ENCODE measurements around the gene SPIN2A. TPM values are rescaled to one million over a fixed set of nuclear protein-coding genes. Genes with fewer than 3 reads are reported as not detected.
"Not testable (repeated sequence)": the region's sequence is repeated elsewhere in the genome, so short reads cannot be mapped to it uniquely, and the experiment has no call there.

SPIN2A gene
- total RNA-seq, 1 donor from 2014 or later: 0.30 TPM

- intact Hi-C loops (cut with DNase I): no loop called here
- DNase-seq (ENCODE audit: low spot score): no peak
Observed at GRCh38 chrX:57104406-57104805, 32.8 kb downstream of the SPIN2A start.

- intact Hi-C loops (cut with DNase I): no loop called here
- no peak for DNase-seq (ENCODE audit: low spot score)
Observed at GRCh38 chrX:57103489-57103888, 33.7 kb downstream of the SPIN2A start.

GRCh38 chrX:57102918-57103317 is 34.3 kb downstream of the SPIN2A start:
- DNase-seq (ENCODE audit: low spot score); intact Hi-C loops (cut with DNase I): not testable (repeated sequence)

Other genes with a start within 250 kb of the SPIN2A start
- gene SPIN3, start 141.9 kb downstream of the SPIN2A start, total RNA-seq: 6.1 TPM
- 9.2 TPM for gene SPIN2B, start 15.8 kb downstream of the SPIN2A start, total RNA-seq
- 0.19 TPM for gene FAAH2, start 149.3 kb upstream of the SPIN2A start, total RNA-seq

Measured in cardiac septum (tissue), 1 donor.